AG09309 (cell line): ENCODE data around the gene APOA4.

Source experiments
- DNase-seq: peaks from one replicate; pipeline ENCODE4 v3.0.0-alpha.2; 2010; ENCODE audit warnings: low read depth
- H3K4me3 ChIP-seq: 2 replicates; pipeline ENCODE4 v1.5.1; 2011; ENCODE audit warnings: mild to moderate bottlenecking, low read depth, low read length, moderate library complexity; ENCODE audit not compliant: control insufficient read depth
- CTCF ChIP-seq: IDR thresholded peaks from 2 replicates; pipeline ENCODE4 v1.5.1; 2011; ENCODE audit warnings: mild to moderate bottlenecking, low read depth, low read length, inconsistent platforms; ENCODE audit not compliant: insufficient read depth, control insufficient read depth; ENCODE audit errors: missing control alignments

APOA4 gene

DNA sequence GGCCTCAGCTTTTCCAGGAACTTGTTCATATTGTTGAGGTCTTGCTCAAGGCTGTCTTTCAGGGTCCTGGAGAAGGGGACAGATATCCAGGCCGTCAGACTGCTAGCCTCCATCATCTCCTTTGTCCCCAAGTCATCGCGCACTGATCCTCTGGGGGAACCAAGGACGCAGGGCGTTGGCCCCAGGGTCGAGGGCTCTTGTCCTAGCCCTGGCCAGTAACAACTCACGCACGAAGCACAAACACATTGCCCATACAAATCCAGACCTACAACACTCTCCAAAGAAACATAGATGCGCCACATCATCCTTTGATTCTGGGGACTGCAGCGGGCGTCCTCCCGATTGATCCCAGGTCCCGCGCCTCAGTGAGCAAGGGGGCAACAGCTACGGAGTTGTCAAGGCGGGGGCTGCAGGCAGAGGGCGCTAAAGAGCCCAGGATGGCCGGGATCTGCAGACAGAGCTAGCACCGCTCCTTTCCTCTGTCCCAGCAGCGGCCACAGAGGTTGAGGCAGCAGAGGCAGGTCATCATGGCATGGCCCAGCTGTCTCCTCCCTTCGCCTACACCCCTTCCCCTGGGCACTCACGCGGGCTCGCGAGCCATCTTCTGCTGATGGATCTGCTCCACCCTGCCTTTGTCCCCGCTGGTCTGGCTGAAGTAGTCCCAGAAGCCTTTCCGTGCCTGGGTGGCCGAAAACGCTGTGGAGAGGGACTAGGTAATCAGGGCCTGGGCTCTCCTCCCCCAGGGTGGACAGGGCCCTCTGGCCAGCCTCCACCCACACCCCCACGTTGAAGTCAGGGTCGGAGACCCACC is 31.9 kb downstream of the APOA4 start:
- no peak overlapping the region for H3K4me3 ChIP-seq
- DNase-seq = no peak

GRCh38 chr11:116790167-116791001 is 32.7 kb downstream of the APOA4 start:
- DNase-seq = no peak
- H3K4me3 ChIP-seq = no peak overlapping the region
- no peak for TF ChIP-seq CTCF

More for the DNA sequence above, 31.9 kb downstream of the APOA4 start:
- TF ChIP-seq CTCF = peak; percentile 94

DNA sequence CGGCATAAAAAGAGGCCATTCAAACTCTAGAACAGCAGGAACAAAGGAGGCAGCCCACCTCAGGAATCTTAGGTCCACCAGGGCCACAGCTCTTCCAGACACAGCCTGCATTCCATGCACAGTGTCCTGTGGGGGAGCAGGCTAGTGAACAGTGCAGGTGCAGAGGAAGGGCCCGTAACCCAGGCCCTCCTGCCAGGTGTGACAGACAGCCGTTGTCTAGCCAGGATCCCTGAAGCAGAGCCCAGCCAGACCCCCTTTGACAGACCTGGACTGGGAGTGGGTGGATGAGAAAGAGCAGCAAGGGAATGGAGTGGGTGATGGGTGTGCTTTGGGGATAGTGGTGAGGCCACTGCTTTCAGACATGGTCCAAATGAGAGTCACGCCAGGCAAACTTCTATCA is 34.1 kb downstream of the APOA4 start:
- no peak overlapping the region for H3K4me3 ChIP-seq
- no peak for DNase-seq
- no peak for TF ChIP-seq CTCF

DNA sequence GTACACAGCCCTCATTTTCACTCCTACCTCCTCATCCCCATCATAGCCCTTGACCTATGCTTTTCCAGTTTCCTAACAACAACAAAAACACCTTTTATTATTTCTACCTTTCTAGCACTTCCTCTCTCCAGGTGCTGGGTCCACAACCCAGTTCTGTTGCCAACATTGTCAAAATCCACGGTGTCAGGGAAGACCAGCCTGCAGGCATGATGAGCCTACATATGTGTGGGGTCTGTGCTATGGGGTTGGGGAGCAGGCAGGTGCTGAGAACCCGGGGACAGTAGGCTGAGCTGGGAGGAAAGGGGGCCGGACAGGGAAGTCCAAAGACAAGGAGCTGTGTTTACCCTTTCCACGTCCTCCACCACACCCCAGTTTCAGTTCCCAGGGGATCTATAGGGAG is 34.6 kb downstream of the APOA4 start:
- DNase-seq = no peak
- no peak for TF ChIP-seq CTCF
- peak overlapping the region; percentile 56 for H3K4me3 ChIP-seq

- H3K4me3 ChIP-seq = peak within 1 kb of the TSS; percentile 56
- TF ChIP-seq CTCF = no peak
- DNase-seq = no peak
Measured at GRCh38 chr11:116787786-116788486, 35.2 kb downstream of the APOA4 start, which contains the start of gene ZPR1. Gene ZPR1, minus strand, starts transcription at chr11:116788023. Its CDS starts 33 bp downstream, at chr11:116787990.

GRCh38 chr11:116787436-116787785 is 35.7 kb downstream of the APOA4 start:
- DNase-seq = no peak
- H3K4me3 ChIP-seq = peak overlapping the region; percentile 56
- no peak for TF ChIP-seq CTCF
